DMS153 treated with DMSO at 0.1 percent for 48 hours (cell line): ENCODE data around the gene ITPK1.
A peak's percentile ranks its signal among the peaks of the same experiment; 100 is the strongest.
"Not testable (repeated sequence)": the region's sequence is repeated elsewhere in the genome, so short reads cannot be mapped to it uniquely, and the experiment has no call there.

Experiments
- DNase-seq: peaks from one replicate; lab custom pipeline; 2025; ENCODE audit not compliant: unreplicated experiment; lab: John Stamatoyannopoulos, UW

ITPK1 gene

DNA sequence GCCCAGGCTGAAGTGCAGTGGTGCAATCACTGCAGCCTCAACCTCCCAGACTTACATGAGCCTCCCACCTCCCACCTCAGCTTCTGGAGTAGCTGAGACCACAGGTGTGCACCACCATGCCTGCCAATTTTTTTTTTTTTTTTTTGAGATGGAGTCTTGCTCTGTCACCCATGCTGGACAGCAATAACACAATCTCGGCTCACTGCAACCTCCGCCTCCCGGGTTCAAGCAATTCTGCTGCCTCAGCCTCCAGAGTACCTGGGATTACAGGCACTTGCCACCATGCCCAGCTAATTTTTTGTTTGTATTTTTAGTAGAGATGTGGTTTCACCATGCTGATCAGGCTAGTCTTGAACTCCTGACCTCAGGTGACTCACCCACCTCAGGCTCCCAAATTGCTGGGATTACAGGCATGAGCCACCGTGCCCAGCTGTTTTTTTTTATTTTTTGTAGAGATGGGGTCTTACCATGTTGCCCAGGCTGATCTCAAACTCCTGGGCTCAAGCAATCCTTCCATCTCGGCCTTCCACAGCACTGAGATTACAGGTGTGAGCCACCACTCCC is 15.6 kb upstream of the ITPK1 start:
- not testable (repeated sequence) for DNase-seq

DNA sequence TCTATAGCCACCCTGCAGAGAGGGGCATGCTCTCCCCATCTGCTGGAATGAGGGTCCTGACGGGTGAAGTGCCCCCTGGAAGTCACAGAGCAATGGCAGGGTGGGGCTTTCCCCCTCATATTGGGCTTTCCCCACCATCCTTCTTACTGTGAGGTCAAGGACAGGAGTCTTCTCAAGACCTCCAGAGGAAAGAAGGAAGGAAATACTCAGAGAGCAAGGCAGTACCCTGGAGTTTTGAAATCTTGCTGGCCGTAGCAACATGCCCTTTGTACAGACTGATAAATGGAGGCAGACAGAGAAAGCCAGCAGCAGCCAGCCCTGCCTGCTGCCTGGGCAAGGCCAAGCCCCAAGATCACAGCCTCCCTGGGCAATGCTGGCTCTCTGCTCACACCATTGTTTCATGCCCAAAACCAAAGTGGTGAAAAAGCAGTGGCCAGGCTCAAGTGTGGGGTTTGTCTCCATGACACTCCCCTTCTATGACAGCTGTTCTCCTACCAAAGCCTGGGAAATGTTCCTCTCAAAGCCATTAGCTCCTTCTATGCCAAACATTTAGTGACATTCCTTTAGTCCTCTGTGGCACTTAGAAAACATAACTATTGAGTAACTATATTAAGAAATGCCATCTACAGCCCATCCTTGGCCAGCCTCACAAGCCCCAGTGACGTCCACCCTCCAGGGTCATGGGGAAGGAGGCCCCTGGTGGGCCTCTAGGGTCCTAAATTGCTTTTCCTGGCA is 13.2 kb upstream of the ITPK1 start:
- no peak for DNase-seq

DNA sequence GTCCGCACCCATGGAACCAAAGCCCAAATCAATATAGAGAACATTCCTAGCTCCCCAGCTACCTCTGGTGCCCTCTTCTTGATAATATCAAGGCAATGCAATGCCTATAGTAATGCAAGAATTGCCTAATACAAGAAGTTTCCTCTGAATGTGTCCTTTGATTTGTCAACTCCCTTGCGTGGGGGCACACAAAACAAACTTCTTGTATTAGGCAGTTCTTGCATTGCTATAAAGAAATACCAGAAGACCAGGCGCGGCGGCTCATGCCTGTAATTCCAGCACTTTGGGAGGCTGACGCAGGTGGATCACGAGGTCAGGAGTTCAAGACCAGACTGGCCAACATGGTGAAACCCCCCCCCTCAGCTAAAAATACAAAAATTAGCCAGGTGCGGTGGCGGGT is 10.4 kb upstream of the ITPK1 start:
- no peak for DNase-seq

DNA sequence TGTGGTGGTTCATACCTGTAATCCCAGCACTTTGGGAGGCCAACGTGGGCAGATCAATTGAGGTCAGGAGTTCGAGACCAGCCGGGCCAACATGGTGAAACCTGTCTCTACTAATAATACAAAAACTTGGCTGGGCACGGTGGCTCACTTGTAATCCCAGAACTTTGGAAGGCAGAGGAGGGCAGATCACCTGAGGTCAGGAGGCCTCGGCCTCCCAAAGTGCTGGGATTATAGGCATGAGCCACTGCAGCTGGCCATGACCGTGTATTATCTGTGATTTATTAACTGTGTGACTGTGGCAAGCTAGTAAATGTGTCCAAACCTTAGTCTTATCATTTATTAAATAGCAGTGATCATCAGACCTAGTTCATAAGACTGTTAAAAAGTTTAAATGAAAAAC is 7.1 kb upstream of the ITPK1 start:
- no peak for DNase-seq

DNA sequence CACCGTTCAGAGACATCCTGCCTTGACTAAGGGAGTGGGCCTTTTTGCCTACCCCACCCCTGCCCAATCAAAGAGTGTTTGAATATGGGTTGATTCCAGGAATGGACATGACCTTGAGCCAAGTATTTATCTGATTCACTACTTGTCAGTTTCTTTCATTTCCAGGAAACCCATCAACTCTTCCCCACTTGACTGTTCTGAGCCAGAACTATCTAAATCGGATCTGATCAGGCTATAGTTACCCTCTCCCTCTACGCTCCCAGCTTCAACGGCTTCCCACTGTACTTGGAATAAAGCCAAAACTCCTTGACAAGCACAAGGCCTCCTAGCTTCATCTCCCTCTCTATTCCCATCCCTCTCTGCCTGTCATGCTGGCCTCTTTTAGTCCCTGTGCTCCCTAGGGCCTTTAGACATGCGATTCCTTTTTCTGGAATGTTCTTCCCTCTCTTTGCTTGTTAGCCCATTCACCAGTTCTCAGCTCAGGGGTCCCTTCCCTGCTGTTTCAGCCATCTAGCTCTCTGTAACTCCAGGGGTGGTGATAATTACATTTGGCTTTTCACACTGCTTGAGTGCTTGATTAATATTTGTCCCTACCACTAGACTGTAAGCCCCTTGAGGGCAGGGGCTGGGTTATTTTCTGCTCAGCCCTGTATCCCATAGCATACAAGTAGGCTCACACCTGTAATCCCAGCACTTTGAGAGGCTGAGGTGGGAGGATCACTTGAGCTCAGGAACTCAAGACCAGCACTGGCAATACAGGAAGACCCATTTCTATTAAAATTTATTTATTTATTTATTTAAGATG is 5.5 kb upstream of the ITPK1 start:
- DNase-seq, result no peak

DNA sequence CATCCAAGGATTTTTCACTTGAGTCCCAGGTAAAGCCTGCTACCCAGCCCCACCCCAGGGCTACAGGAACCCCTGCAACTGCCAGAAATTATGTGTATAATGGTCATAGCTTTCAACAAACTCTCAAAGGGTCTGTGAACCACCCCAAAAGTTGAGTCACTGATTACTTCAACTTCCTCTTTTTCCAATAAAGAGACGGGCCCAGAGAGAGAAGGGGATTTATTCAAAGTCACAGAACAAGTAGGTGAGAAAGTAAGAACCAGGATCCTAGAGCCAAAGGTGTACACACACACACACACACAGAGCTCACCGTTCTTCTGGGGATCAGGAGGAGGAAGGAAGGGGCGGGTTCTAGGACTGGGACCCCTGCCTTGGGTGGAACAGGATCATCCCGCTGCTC is 4.8 kb upstream of the ITPK1 start:
- no peak for DNase-seq

DNA sequence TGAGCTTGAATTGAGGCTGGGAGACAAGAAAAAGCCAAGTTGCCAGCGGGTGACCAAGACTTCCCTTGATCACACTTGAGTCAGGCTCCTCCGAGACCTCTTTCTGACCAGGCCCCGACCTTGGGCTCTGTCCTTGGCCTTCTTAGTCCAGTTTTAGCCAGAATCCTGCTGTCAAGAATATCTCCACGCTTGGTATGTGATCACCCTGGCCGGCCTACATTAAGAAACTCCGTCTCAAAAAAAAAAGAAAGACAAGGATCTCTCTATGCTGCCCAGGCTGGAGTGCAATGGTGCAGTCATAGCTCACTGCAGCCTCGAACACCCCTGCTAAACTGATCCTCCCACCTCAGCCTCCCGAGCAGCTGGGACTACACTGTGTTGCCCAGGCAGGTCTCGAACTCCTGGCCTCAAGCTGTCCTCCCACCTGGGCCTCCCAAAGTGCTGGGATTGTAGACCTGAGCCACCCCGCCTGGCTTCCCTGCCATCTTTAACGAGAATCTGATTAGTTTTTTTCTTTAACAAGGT is 1.0 kb upstream of the ITPK1 start:
- no peak for DNase-seq

DNA sequence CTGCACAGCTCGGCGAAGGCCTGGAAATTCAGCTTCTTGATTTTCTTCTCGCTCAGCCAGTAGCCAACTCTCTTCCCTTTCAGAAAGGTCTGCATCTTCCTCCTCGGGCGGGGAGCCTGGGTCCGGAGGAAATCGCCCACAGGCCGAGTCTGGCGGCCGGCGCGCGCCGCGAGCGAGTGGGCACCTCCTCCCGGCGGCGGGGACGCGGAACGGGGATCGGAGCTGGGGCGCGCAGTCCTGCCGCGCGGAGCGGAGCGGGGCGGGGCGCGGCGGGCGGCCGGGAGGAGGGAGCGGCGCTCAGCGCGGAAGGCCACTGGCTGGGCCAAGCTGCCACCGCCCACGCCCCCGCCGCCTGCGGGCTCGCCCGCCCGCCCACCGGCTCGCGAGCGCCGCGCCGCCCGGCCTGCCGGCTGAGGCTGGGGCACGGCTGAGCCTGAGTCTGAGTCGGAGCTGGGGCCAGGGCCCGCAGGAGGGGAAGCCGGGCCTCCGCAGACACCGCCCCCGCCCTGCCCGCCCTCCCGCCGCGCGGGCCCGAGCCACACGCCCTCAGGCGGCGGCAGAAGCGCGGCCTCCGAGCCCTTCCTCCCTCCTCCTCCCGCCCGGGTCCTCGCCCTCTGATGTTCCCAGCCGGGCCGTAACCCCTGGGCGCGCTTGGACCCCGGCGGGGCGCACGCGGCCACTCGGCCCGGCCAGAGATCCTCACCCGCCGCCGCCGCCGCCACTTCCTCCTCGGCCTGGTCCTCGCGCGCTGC is 480 bp downstream of the ITPK1 start:
- DNase-seq, result peak; percentile 56

DNA sequence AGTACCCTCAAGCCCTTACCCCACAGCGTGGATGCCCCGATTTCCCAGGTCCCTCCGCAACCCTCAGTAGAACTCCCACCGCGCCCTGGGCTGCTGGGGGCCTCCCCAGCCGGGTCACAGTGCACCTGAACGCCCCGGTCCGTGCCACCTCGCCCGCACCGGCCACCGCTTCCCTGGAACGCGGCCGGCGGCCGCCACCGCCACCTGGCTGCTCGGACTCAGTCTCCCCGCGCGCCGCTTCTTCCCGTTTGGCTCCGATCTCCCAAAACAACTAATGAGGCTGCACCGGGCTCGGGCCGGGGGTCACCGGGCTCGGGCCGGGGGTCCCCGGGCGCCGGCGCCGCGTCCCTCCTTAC is 1.0 kb downstream of the ITPK1 start:
- no peak for DNase-seq

DNA sequence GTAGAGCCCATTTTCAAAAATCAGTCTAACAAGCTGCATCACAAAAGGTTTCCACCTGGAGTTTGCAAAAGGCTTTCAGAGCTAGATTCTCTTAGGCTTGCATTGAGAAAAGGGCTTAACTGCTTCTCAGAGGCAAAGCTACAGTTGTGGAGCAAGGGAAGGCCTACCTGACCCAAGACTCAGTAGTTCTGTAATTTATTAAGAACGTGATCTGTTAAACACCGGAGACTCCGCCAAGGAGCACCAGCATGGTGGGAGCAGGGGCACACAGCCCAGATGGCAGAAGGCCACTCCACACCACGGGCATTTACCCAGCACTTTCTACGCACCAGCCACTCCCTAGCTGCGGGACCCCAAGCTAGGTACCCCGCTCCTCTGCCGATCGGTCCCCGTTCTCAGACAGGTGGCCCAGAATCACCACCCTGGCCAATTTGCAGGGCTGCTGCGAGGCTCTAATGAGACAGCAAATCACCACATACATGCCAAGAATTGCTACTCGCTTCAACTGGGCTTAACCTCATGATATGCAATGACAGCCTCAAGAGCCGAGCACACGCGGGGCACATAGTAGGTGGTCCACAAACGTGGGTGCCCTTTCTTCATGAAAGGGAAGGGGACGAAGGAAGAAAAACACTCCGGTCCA is 1.5 kb downstream of the ITPK1 start:
- no peak for DNase-seq

DNA sequence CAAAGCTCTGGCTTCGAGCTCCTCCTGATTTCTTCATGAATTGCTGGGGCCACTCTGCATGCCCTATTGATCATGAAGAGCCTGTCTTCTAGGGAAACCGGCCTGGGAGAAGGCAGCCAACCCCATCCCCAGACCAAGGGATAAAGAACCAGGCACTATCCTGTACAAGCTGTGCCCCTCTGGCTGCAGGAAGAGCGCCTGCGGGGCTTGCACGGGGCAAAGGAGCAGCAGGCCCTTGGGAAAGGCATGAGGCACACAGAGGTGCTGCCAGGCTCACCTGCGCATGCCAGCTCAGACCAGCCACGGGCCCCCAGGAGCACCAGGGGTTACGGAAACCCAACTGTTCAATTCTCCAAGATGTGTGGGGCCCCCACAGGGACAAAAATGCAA is 2.1 kb downstream of the ITPK1 start:
- DNase-seq, result no peak

DNA sequence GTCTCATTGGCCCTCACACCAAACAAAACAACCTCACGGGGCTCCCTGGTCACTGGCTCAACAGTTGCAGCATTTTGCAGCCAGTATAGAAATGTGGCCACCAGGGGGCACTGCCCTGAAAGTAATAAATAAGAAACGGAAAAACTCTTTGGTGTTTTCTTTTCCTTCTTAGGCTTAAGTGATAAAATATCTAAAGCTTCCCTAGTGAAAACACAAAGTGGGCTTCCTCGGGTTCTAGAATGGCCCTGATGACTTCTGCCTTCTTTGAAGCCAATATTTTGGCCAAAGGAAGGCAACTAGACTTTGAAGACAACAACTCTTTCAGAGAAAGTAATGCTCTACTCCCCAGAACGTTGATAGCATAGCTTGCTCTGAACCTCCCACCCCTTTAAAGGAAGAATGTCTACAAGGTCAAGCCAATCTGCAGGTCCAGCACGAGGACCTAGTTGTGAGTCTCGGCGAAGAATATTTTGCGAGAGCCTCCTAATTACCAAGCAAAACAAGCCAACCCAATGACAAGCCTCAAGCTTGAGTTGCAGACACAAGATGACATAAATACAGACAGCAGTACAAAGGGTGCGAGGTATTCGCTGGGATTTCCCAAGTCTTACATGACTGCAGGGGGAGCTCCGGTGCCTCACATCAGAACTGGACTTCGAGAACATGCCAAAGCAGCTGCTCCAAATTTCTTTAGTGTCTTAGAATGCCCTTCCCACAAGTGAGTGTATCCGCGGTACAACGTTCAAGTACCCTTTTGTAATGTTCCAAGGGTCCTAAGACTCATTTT is 2.6 kb downstream of the ITPK1 start:
- DNase-seq, result peak; percentile 50

DNA sequence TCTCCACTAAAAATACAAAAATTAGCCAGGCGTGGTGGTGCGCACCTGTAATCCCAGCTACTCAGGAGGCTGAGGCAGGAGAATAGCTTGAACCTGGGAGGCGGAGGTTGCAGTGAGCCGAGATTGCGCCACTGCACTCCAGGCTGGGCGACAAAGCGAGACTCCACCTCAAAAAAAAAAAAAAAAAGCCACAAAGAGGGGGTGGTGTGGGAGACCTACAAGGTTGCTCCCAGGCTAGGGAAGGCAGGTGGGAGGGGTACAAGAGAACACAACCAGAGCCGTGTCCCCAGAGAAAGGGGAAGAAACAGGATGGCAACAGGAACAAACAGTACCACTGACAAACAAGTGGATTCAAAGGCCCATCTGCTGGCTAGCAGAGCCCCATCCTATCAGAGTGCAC is 4.2 kb downstream of the ITPK1 start:
- DNase-seq, result not testable (repeated sequence)

DNA sequence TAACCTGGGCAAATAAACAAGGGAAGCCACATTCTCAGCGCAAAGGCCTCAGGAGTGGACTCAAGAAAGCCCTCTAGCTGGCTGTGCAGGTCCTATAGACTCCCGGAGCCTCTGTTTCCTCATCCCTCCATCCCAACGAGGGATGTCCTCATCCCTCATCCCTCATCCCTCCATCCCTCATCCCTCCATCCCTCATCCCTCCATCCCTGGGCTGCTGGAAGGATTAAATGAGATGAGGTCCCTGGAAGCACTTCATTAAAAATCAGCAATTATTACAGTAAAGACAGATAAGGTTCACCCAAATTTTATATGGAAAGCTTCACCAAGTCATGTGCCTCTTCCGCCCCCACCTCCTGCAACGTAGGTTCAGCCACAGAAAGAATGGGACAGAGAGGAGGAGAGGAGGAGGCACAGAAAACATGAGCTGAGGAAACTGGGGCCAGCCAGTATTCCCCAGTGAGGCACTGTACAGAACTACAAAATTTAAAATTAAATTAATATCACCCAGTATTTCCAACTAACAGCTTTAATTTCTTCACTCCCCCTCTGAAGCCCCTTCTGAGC is 4.8 kb downstream of the ITPK1 start:
- DNase-seq, result no peak

DNA sequence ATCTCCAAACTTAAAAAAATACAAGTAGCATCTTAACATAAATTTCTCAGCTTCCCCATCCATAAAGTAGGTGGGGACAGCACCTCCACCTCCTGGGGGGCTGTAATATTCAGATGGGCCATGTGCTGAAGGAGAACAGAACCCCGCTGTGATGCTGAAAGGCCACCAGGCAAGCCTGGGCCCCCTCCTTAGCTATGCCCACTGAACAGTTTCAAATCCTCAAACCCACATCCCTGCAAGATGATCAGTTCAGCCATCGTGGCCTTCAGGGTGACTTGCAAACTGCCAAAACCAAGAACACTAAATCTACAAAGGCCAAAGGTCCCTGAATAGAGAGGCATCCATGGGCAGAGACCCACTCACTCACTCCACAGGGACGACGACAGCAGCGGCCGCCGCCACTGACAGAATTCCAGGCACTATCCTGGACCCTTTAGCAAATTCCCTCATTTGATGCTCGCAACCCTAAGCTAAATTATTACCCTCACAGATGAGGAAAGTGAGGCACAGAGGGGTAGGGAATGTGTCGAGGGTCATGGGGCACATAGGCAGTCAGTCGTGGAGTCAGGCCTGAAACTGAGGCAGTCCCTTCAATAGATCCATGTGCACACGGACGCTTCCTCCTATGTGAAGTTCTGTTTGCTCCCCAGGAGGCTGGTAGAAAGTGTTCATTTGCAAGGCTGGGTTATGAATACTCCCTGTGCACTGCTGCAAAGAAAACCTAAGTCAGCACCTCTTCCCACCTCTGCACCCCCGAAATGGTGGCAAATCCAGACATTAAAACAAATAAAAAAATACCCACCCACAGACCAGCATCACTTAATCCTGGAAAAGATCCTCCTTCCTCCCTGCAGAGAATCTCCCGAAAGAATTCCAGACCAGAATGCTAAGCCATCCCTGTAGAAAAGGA is 5.9 kb downstream of the ITPK1 start:
- no peak for DNase-seq

DNA sequence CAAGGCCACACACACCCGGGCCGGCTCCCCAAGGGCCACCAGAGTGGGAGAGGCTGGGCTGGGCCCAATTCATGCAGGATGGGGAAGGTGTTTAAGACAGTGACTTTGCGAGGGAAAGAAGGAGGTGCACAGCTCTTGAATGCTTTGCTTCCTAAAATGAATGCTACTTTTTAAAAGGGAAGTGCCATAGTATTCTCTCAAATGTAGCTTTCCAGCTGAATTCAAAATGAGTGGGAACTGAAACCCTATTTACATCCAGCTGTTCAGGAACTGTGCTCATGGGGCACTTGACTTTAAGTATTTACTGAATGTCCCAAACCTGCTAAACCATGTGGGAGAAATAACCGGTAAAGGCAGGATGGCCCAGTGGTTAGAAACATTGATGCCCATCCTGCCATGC is 7.6 kb downstream of the ITPK1 start:
- DNase-seq, result no peak

DNA sequence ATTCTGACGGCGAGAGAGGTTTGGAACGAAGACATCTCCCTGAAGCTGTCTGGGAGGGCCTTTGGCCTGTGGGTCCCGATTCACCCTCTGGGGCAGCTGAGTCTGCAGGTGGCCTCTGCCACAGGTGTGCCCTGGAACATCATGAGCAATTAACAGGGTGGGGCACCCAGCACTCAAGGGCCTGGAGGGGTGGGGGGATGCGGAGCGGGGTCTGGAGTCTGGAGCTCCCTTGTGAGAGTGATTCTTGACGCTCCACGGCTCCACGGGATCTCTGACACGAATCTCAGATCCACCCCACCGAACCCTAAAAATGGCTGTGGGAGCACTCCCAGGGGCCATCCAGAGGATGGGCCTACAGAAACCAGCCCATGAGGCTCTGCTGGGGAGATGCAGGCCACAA is 8.3 kb downstream of the ITPK1 start:
- no peak for DNase-seq

DNA sequence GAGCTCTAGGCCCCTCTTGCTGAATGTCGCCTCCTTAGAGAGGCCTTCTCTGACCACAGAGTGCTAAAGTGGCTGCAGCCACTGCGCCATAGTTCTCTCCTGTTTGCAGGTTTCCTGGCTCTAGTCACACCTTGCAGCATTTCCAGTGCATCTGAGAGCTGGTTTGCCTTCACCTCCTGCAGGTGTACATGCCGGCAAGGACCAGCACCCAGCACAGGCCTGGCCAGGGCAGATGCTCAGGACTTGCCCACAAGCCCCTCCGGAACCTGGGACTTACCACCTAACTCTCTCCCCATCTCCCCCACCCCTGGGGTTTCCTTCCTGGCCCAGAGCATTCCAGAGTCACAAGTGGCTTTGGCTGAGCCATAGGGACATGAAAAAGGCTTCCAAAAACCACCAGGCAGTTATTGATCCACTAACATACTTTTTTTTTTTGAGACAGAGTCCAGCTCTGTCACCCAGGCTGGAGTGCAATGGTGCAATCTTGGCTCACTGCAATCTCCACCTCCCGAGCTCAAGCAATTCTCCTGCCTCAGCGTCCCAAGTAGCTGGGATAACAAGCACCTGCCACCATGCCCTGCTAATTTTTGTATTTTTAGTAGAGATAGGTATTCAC is 9.1 kb downstream of the ITPK1 start:
- no peak for DNase-seq
